DMS153 (cell line): ENCODE data around the gene MPEG1.

Experiments used
- DNase-seq: peaks from one replicate; lab custom pipeline; 2025; lab: John Stamatoyannopoulos, UW

MPEG1 gene

GRCh38 chr11:59216641-59217564 is 4.2 kb upstream of the MPEG1 start:
- no peak for DNase-seq

- no peak for DNase-seq
Measured at GRCh38 chr11:59214141-59214893, 1.6 kb upstream of the MPEG1 start.

DNA sequence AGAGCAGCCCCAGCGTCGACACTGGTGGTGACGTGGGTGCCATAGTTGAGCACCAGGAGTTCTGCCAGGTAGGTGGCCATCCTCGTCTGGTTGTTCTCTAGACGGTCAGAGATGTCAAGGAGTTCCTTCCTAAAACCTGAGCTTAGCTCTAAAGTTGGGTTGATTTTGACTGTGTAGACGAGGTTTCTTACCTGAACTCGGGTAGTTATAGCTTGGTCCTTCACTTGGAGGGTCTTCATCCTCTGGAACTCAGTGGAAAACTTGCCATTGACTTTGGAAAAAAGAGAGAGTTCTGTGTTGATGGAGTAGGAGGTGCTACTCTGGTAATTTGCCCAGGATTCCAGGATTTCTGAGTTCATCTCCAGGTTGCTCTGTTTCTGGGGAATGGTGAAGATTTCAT is 505 bp downstream of the MPEG1 start:
- DNase-seq = no peak

DNA sequence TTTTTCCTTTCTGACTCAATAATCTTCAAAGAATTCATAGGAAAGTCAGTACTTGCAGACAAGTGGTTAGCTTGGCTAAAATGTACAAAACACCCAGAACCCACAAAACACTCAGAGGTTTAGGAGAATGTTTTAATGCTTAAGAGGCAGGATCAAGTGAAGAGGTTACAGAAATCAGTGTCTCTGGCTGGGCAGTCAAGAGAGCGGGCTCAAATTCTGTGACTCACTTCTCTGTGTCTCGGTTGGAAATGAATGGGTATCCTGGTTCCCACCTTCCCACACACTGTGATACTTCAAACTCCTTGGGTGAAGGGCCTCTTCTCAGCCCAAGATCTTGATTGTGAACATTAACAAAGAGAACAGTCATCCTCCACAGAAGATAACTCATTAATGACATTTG is 3.8 kb downstream of the MPEG1 start:
- no peak for DNase-seq

DNA sequence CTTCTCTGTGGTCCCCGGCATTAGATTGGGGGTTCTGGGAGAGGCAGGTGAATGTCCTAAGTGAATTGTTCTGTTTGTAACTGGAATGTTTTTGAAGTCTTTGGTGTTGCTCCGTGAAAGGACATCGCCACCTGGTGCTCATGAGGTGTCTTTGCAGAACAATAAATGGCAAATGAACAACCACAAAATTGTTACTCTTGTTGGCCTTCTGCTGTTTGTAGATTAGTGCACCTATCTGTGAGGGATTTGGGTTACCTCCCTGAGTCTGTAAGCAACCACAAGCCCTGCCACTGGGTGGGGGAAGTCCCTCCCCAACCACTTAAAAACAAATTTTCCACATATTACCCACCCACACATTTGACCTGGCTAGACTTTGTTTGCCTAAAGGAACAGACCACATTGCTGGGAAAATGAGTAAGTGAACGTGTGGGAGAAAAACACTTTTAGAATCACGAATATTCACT is 4.7 kb downstream of the MPEG1 start:
- DNase-seq = peak; percentile 19

- peak; percentile 13 for DNase-seq
Measured at GRCh38 chr11:59206635-59207034, 6.1 kb downstream of the MPEG1 start.

- no peak for DNase-seq
Measured at GRCh38 chr11:59205648-59206047, 7.1 kb downstream of the MPEG1 start.

- no peak for DNase-seq
Measured at GRCh38 chr11:59204746-59205145, 8.0 kb downstream of the MPEG1 start.

GRCh38 chr11:59201353-59201752 is 11.4 kb downstream of the MPEG1 start:
- DNase-seq = no peak

- DNase-seq = no peak
Measured at GRCh38 chr11:59200423-59200746, 12.3 kb downstream of the MPEG1 start.

- DNase-seq = no peak
Measured at GRCh38 chr11:59199546-59200422, 12.9 kb downstream of the MPEG1 start.

DNA sequence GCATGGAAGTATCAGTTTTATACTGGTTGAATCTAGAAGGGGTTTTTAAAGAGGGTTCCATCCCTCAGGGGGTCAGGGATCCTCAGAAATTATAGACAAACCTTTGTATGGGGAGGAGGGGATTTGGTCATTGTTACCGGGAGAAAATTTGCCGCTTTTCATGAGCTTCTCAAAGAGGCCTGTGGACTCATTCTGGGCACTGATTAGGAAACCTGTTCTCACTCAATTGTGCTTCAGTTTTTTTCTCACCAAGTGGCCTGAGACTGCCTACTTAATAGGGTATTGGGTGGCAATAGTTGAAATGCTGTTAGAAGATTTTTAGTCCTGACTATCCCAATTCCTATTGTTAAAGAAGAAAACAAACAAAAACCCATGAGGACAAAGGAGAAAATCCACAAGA is 14.0 kb downstream of the MPEG1 start:
- DNase-seq = no peak

DNA sequence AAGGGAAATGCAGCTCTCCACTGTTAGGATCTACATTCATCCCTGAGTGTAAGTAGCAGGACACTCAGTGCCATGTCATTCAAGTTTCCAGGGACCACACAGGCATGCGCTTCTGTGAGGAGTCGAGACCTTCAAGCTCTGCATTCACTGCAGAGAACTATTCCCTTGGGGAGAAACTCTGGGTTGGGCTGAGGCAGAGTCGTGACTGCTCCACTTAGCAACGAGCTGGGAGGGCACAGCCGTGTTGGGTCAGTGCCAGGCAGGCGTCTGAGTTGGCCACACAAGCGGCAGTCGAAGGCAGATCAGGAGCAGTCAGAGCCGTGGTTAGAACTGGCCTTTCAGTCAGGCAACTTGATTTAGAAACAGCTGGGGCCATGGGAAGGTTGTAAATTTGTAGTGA is 14.7 kb downstream of the MPEG1 start:
- peak; percentile 70 for DNase-seq

- DNase-seq = no peak
Measured at GRCh38 chr11:59196777-59197176, 15.9 kb downstream of the MPEG1 start.

GRCh38 chr11:59195586-59195985 is 17.1 kb downstream of the MPEG1 start:
- peak; percentile 71 for DNase-seq

GRCh38 chr11:59193587-59194130 is 19.1 kb downstream of the MPEG1 start:
- DNase-seq = no peak

DNA sequence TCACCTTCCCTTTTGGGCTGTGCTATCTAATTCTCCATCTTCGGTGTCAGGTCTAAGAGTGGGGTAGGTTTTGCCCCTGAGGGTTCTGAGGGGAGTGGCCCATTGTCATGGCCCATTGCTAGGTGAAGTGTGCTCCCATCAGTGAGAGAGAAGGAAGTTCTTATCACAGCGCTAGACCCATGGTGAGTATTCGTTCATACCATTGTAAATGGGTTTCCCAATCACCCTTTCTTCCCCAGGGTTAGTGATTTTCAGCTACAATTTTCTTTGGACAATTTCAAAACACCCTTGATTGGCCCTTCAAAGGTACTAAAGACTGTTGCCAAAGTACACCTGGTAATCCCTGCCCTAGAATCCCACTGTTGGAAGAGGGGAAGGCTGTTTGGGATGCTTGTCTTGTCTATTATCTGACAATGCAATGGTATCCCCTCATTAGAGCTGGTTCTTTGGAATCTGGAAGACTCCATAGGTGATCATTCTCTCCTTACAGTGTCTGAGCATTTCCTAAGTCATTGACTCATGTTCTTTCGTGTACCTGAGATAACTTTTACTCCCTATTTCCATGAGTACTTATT is 20.2 kb downstream of the MPEG1 start:
- no peak for DNase-seq

DNA sequence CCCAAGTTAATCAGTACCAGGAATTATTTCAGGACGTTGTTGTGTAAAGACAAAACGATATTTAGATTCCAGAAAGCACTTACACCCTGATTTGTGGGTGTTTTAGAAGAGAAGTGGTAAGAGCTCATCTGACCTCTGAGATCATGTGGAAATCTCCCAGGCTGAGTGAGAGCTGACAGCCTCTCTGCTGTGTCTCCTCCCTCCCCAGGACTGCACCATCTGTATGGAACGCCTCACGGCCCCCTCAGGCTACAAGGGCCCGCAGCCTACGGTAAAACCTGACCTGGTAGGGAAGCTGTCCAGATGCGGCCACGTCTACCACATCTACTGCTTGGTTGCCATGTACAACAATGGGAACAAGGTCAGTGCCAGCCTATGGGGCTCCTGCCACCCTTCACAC is 20.8 kb downstream of the MPEG1 start:
- no peak for DNase-seq

GRCh38 chr11:59191095-59191494 is 21.6 kb downstream of the MPEG1 start:
- no peak for DNase-seq

DNA sequence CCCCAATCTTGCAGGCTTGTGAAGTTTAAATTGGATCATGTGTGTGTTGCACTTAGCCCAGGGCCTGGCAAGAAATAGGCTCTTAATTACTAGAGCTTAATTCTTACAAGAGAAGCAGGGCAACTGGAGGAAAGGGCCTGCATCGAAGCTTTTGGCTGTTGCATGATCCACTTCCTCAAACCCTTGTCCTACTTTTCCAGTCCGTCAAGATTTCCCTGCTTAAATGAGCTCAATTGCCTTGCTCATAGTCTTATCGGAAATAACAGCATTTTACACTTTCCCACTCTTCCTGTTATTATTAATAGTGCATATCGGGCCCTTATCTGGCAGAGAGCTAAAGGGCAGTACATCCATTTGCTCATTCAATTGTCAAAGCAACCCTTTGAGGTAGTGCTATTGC is 22.7 kb downstream of the MPEG1 start:
- DNase-seq = no peak

- no peak for DNase-seq
Measured at GRCh38 chr11:59188954-59189353, 23.8 kb downstream of the MPEG1 start.

- no peak for DNase-seq
Measured at GRCh38 chr11:59187587-59187986, 25.1 kb downstream of the MPEG1 start.
